Large intestine (tissue), 3 donors: ENCODE measurements around the gene FZD2. TPM values are rescaled to one million over a fixed set of nuclear protein-coding genes. Genes with fewer than 3 reads are reported as not detected.

Source experiments
- DNase-seq, 2 donors: peaks; one replicate each; pipeline versions ENCODE4 v3.0.0 to v3.0.0-alpha.2; 2013
- H3K27ac ChIP-seq: one replicate; pipeline ENCODE4 v1.5.1; 2013; ENCODE audit warnings: low read length
- H3K27me3 ChIP-seq: 2 replicates; pipeline ENCODE4 v1.6.1; 2013; ENCODE audit warnings: low read length; ENCODE audit not compliant: control insufficient read depth, insufficient read depth
- H3K36me3 ChIP-seq: 2 replicates; pipeline ENCODE4 v1.6.1; 2013; ENCODE audit warnings: low read length; ENCODE audit not compliant: control insufficient read depth, insufficient read depth
- H3K4me1 ChIP-seq: one replicate; pipeline ENCODE4 v1.6.1; 2013; ENCODE audit warnings: low read length; ENCODE audit not compliant: control insufficient read depth, insufficient read depth
- H3K4me3 ChIP-seq: one replicate; pipeline ENCODE4 v1.5.1; 2013; ENCODE audit warnings: low read length
- H3K9me3 ChIP-seq: one replicate; pipeline ENCODE4 v1.6.1; 2013; ENCODE audit warnings: mild to moderate bottlenecking, low read depth, low read length, moderate library complexity; ENCODE audit not compliant: control insufficient read depth
- WGBS: methylation state at CpG from one replicate; pipeline ENCODE4 v1.1.5; 2013; ENCODE audit warnings: low lambda C conversion rate; ENCODE audit not compliant: insufficient coverage; 5-methylcytosine and 5-hydroxymethylcytosine counted together
- polyA plus RNA-seq: library from polyadenylated mRNA; unstranded; fragments of 120-200 nt; gene quantifications from one replicate; pipeline ENCODE4 v1.2.1, GENCODE V29; 2013

Gene FZD2
- polyA plus RNA-seq, 1 donor, result 4.4 TPM

DNA sequence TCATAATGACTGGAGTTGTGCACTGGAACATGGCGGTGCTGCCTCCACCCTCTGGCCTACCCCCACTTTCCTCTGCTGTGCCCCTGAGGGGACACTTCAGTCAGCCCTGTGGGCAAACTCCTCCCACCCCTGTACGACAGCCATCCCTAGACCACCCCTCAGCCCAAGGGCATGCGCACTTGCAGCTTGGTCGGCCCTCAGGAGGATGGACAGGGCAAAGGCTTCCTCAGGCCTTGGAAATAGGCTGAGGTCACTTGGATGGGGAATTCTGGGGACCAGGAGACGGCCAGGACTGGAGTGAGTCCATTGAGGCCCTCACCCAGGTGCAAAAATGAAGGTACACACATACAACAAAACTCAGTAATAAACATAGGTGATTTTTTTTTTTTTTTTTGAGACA lies 41.0 kb downstream of the FZD2 start:
- no peak overlapping the region for H3K4me3 ChIP-seq
- WGBS, result no CpG with 5 or more reads among the region's 5 CpGs
- H3K9me3 ChIP-seq, result no peaks in the 10 kb centered on the region
- H3K4me1 ChIP-seq, result no peaks in the 10 kb centered on the region
- no peaks in the 10 kb centered on the region for H3K36me3 ChIP-seq
- DNase-seq, result no peak
- no peak overlapping the region for H3K27ac ChIP-seq
- H3K27me3 ChIP-seq, result peaks cover 5% of the 10 kb centered on the region

DNA sequence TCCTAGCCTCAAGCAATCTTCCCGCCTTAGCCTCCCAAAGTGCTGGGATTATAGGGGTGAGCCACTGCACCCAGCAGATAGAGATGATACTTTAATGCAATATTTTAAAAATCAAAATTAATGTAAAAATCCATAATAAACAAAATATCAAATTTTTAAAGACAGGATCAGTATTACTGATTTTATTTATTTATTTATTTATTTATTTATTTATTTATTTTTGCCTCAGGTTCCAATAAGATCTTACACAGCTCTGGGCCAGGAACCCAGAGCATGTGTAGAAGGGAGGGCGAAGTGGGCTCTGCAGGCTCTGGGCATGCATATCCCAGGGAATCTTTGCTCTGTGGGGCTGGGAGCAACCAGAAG lies 41.6 kb downstream of the FZD2 start:
- H3K36me3 ChIP-seq, result no peaks in the 10 kb centered on the region
- DNase-seq, result no peak
- H3K27me3 ChIP-seq, result peaks cover 5% of the 10 kb centered on the region
- WGBS, result 100% methylated on average over 1 of the region's 2 CpGs
- H3K4me3 ChIP-seq, result no peak overlapping the region
- no peaks in the 10 kb centered on the region for H3K4me1 ChIP-seq
- H3K27ac ChIP-seq, result no peak overlapping the region
- no peaks in the 10 kb centered on the region for H3K9me3 ChIP-seq

DNA sequence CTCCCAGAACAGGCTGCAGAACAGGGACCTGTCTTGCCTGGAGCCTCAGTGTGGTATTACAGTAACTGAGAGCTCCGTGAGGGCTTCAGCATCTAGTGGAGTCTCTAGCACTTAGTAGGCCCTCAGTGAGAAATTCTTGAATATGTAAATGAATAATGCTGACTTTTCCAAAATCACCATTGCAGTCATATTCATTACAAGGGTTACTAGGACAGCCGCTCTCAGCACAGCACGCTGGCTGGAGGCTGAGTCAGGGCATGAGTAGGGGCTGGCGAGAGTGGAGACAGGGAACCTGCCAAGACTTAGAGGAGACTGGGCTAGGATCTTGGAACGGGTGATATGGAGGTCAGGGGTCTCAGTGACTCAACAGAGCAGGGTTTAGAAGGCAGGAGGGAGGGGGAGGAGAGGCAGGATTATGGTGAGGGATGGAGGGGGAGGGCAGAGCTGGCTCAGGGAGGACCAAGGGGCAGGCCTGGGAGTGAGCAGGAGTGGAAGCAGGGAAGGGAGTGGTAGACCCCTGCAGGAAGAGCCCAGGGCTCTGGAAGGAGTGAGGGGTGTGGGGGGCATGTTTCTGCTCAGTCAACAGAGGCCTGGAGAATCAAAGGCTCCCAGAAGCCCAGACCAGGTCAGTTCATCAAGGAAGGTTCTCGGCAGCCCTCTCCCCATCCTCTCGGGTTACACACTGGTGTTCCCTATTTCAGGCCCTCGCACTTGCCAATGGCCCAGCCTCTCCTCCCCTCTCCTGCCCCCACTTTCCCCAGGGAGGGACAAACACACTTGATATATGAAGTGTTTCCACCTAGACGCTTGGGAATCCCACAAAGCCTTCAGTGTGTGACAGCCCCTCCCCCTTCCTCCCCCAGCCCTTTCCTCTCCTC lies 42.3 kb downstream of the FZD2 start:
- Histone ChIP-seq H3K36me3 (no peaks in the 10 kb centered on the region), H3K9me3 (no peaks in the 10 kb centered on the region), H3K4me1 (no peaks in the 10 kb centered on the region), H3K27ac (no peak overlapping the region), H3K4me3 (no peak overlapping the region), H3K27me3 (peaks cover 5% of the 10 kb centered on the region)
- DNase-seq, result no peak
- no CpG with 5 or more reads among the region's 9 CpGs for WGBS

- Histone ChIP-seq H3K27me3 (no peaks in the 10 kb centered on the region), H3K4me3 (no peak overlapping the region), H3K4me1 (no peaks in the 10 kb centered on the region), H3K36me3 (no peaks in the 10 kb centered on the region), H3K9me3 (no peaks in the 10 kb centered on the region), H3K27ac (no peak overlapping the region)
- no CpG with 5 or more reads among the region's 15 CpGs for WGBS
- DNase-seq, result no peak
These were observed 44.3 kb downstream of the FZD2 start for GRCh38 chr17:44601539-44601938.

- H3K4me1 ChIP-seq, result no peaks in the 10 kb centered on the region
- no CpG with 5 or more reads among the region's 9 CpGs for WGBS
- H3K4me3 ChIP-seq, result no peak overlapping the region
- H3K36me3 ChIP-seq, result no peaks in the 10 kb centered on the region
- DNase-seq, result no peak
- no peak overlapping the region for H3K27ac ChIP-seq
- H3K27me3 ChIP-seq, result no peaks in the 10 kb centered on the region
- no peaks in the 10 kb centered on the region for H3K9me3 ChIP-seq
These were observed 44.7 kb downstream of the FZD2 start for GRCh38 chr17:44601973-44602372.

DNA sequence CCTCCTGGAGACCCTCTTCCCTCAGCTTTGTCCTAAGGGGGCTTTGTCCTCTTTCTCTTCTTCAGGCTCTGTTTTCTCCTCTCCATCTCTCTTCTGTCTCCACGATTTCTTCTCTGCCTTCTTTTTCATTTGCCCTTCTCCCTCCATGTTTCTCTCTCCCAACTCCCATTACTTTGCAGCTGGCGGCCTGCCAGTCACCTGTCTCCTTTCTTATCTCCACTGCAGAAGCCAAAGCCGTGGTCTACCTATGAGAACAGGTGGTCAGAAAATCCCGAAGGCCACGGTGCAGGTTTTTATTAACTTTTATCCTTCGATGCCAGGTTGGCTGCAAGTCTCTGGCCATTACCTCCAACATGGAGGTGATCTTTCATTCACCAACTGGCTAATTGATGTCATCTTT lies 45.1 kb downstream of the FZD2 start:
- H3K9me3 ChIP-seq, result no peaks in the 10 kb centered on the region
- H3K27ac ChIP-seq, result no peak overlapping the region
- H3K36me3 ChIP-seq, result no peaks in the 10 kb centered on the region
- H3K4me1 ChIP-seq, result no peaks in the 10 kb centered on the region
- no peaks in the 10 kb centered on the region for H3K27me3 ChIP-seq
- no peak overlapping the region for H3K4me3 ChIP-seq
- no peak for DNase-seq
- 60% methylated on average over 1 of the region's 6 CpGs for WGBS

- H3K4me3 ChIP-seq, result no peak overlapping the region
- DNase-seq, result no peak
- no peak overlapping the region for H3K27ac ChIP-seq
- WGBS, result 100% methylated on average over 2 of the region's 3 CpGs
- no peaks in the 10 kb centered on the region for H3K27me3 ChIP-seq
- no peaks in the 10 kb centered on the region for H3K9me3 ChIP-seq
- H3K4me1 ChIP-seq, result no peaks in the 10 kb centered on the region
- no peaks in the 10 kb centered on the region for H3K36me3 ChIP-seq
These were observed 45.7 kb downstream of the FZD2 start for GRCh38 chr17:44602970-44603369.

GRCh38 chr17:44604116-44604761 lies 47.0 kb downstream of the FZD2 start:
- Histone ChIP-seq H3K4me3 (no peak overlapping the region), H3K9me3 (no peaks in the 10 kb centered on the region), H3K27me3 (no peaks in the 10 kb centered on the region), H3K27ac (no peak overlapping the region), H3K36me3 (no peaks in the 10 kb centered on the region), H3K4me1 (no peaks in the 10 kb centered on the region)
- DNase-seq, result no peak
- no CpG with 5 or more reads among the region's 6 CpGs for WGBS

- no peaks in the 10 kb centered on the region for H3K4me1 ChIP-seq
These were observed 47.6 kb downstream of the FZD2 start for GRCh38 chr17:44604768-44605485.

GRCh38 chr17:44606658-44607057 lies 49.4 kb downstream of the FZD2 start:
- WGBS, result no CpG with 5 or more reads among the region's 11 CpGs
- Histone ChIP-seq H3K27me3 (no peaks in the 10 kb centered on the region), H3K4me3 (no peak overlapping the region), H3K9me3 (no peaks in the 10 kb centered on the region), H3K36me3 (no peaks in the 10 kb centered on the region), H3K27ac (no peak overlapping the region), H3K4me1 (no peaks in the 10 kb centered on the region)
- DNase-seq, result no peak

More at GRCh38 chr17:44604768-44605485, 47.6 kb downstream of the FZD2 start:
- H3K4me3 ChIP-seq, result no peak overlapping the region
- H3K27me3 ChIP-seq, result no peaks in the 10 kb centered on the region
- no peak for DNase-seq
- no CpG with 5 or more reads among the region's 10 CpGs for WGBS
- no peaks in the 10 kb centered on the region for H3K36me3 ChIP-seq
- H3K9me3 ChIP-seq, result no peaks in the 10 kb centered on the region
- H3K27ac ChIP-seq, result no peak overlapping the region
